Activated CD8-positive, alpha-beta T cell treated with anti-CD3 and anti-CD28 coated beads, Interleukin-2, amount 10 ng/mL, durations not matched to agents 7 days and 5 days (primary cell): ENCODE results near the gene TSPAN33. TPM values are rescaled to one million over a fixed set of nuclear protein-coding genes. Genes with fewer than 3 reads are reported as not detected.

Experiments used
- ATAC-seq: fragments of 150-1000 bp; cut with Tn5 transposase; one replicate; pipeline ENCODE4 v1.10.0; 2021; ENCODE audit warnings: moderate library complexity
- CTCF ChIA-PET: fragments of 350-600 bp; sonication (Branson Sonifier 250); formaldehyde crosslinking; loops from one replicate; lab custom pipeline; 2021; ENCODE audit warnings: antibody characterized with exemption; lab: Charles Lee
- POLR2A ChIA-PET: fragments of 350-600 bp; sonication (Branson Sonifier 250); formaldehyde crosslinking; loops from one replicate; lab custom pipeline; 2021; ENCODE audit warnings: antibody characterized with exemption; lab: Charles Lee
- DNase-seq: peaks from one replicate; pipeline ENCODE4 v3.0.0-alpha.2; 2020
- H3K27ac Mint-ChIP-seq: one replicate; pipeline ENCODE4 v1.8.0; 2021; ENCODE audit warnings: mild to moderate bottlenecking, mixed read lengths
- H3K27me3 Mint-ChIP-seq: one replicate; pipeline ENCODE4 v1.8.0; 2021; ENCODE audit warnings: low read depth, mixed read lengths
- H3K36me3 Mint-ChIP-seq: one replicate; pipeline ENCODE4 v1.8.0; 2021; ENCODE audit warnings: low read depth, mixed read lengths
- H3K4me1 Mint-ChIP-seq: one replicate; pipeline ENCODE4 v1.8.0; 2021; ENCODE audit warnings: low read depth, mixed read lengths
- H3K4me3 Mint-ChIP-seq: one replicate; pipeline ENCODE4 v1.8.0; 2021; ENCODE audit warnings: mild to moderate bottlenecking, mixed read lengths
- H3K9me3 Mint-ChIP-seq: one replicate; pipeline ENCODE4 v1.8.0; 2022; ENCODE audit warnings: mixed read lengths; ENCODE audit not compliant: insufficient read depth
- total RNA-seq, 2 experiments: library from RNA; stranded (reverse); gene quantifications; one replicate each; pipeline ENCODE4 v1.2.3, GENCODE V29; 2021

Gene TSPAN33, protein sequence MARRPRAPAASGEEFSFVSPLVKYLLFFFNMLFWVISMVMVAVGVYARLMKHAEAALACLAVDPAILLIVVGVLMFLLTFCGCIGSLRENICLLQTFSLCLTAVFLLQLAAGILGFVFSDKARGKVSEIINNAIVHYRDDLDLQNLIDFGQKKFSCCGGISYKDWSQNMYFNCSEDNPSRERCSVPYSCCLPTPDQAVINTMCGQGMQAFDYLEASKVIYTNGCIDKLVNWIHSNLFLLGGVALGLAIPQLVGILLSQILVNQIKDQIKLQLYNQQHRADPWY
- total RNA-seq = 1 to 10 TPM; 2.7 to 2.8 TPM

DNA sequence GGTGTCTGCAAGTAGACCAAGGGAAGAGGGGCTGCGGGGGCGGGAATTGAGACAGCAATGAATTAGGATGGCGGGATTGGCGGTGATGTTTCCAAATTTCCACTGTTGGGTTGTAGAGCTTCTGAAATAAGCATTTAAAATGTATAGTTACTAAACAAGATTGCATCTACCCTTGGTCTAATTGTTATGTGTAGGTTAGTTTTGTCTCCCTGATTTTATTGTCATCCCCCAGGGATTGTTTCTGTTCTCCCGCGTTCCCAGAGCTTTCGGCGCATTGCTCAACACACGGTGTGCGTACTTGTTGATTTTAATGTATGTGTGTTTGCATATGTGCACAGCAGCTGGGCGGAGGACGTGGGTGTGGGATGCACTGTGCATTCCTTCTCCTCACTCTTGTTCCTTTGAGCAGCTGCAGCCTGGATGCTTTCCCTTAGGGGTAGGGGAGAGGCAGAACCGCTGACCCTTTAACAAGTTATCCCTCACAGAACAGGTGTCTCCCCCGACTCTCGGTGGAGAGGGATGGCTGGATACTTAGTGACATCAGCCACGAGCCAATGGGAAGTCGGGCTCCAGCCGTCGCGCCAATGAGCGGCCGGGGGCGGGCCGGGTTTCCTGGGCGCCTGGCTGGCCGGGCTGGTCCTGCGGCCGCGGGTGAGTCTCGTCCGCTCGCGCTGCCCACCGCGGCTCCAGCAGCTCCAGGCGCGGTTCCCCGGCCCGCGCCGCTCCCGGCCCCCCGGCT is at the start of gene TSPAN33:
Gene TSPAN33, plus strand, starts transcription at position 613 of the 739 bp plus-strand sequence. CDS start 274 bp downstream, outside the sequence.
- Mint-ChIP-seq H3K27me3 (peaks cover 28% of the 10 kb centered on the region), H3K4me1 (peaks cover 16% of the 10 kb centered on the region), H3K36me3 (no peaks in the 10 kb centered on the region), H3K9me3 (no peaks in the 10 kb centered on the region), H3K4me3 (peak within 1 kb of the TSS; percentile 84), H3K27ac (no peak within 1 kb of the TSS)
- peak; percentile 71 for DNase-seq
- POLR2A ChIA-PET = no interaction called here
- CTCF ChIA-PET = interaction anchor here (0.9 to 1.9 kb wide), 3 partner anchors 19 to 74 kb away, joined by 6 to 23 read pairs (median 10); no protein-coding TSS in a partner anchor
- ATAC-seq = peak; percentile 99

DNA sequence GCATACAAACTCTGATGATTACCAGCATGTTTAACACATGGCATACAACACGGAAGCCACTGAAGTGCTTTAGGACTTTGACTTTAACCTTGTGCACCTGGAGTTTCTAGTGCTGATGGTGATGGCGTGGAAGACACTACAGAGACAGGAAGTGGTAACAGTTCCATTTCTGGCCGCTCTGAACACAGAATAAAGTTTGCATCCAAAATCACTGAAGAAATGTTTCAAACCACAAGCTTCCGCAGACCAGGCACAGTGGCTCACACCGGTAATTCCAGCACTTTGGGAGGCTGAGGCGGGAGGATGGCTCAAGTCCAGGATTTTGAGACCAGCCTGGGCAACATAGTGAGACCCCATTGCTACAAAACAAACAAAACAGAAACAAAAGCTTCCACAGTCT is 49.2 kb upstream of the TSPAN33 start:
- H3K4me3 Mint-ChIP-seq = peak overlapping the region; percentile 37
- H3K9me3 Mint-ChIP-seq = no peaks in the 10 kb centered on the region
- peaks cover 28% of the 10 kb centered on the region for H3K4me1 Mint-ChIP-seq
- CTCF ChIA-PET = interaction anchor here (0.8 to 2.0 kb wide), 8 partner anchors 16 to 487 kb away, joined by 3 to 9 read pairs (median 4); no protein-coding TSS in a partner anchor
- POLR2A ChIA-PET = interaction anchor here (1.0 kb wide), 1 partner anchor 41 kb away, joined by 5 read pairs; the partner anchor contains the start of gene TNPO3
- peaks cover 5% of the 10 kb centered on the region for H3K27me3 Mint-ChIP-seq
- no peaks in the 10 kb centered on the region for H3K36me3 Mint-ChIP-seq
- H3K27ac Mint-ChIP-seq = peak overlapping the region; percentile 79
- DNase-seq (peak; percentile 61), ATAC-seq (peak; percentile 81)

DNA sequence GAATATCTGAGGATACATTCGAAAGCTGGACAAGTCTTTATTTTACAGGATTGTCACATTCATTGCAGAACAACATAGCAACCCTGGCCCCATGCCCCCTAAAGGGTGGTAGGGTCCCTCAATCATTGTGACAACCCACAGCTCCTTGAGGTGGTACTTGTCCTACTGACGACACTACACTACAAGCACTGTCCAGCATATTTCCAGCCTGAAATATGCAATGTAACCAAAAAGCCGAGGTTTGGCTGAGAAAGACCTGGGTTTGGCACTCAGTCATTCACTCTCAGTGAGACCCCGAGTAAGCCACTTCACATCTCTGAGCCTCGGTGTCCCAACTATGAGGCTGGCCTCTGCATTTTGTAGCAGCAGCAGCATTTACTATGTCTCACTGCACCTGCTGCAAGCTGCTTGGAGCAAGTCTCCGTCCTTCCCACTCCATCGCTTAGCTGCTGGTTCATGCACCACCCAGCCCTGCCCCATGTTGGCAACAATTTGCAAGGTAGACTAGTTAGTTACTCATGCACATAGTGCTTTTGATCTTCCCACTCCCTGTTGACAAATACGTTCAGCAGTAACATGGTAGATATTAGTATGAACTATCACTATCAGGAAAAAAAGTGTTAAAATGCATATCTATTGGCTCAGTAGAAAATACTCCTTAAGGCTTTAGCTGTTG is 46.0 kb upstream of the TSPAN33 start:
- H3K4me3 Mint-ChIP-seq = no peak overlapping the region
- H3K4me1 Mint-ChIP-seq = peaks cover 17% of the 10 kb centered on the region
- H3K27ac Mint-ChIP-seq = no peak overlapping the region
- ATAC-seq = no peak
- DNase-seq = no peak
- H3K27me3 Mint-ChIP-seq = peaks cover 3% of the 10 kb centered on the region
- no peaks in the 10 kb centered on the region for H3K9me3 Mint-ChIP-seq
- POLR2A ChIA-PET = no interaction called here
- no peaks in the 10 kb centered on the region for H3K36me3 Mint-ChIP-seq
- CTCF ChIA-PET = interaction anchor here (2.0 kb wide), 1 partner anchor 65 kb away, joined by 12 read pairs; no protein-coding TSS in a partner anchor

DNA sequence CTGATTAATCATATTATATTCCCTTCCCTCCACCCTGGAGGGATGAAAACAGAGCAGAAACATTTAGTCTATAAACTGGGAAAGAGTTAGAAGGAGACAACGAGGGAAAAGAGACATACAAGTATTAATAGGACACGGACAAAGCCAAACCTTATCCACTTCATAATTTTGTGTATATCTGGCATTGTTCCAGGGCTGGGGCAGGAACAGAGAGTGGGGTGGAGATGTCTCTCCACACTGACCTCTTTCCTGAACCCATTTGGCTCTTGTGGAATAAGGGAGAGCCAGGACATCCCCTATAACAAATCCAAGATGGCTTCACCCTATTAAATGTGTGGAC is 43.7 kb upstream of the TSPAN33 start:
- Mint-ChIP-seq H3K4me1 (peaks cover 4% of the 10 kb centered on the region), H3K27me3 (peaks cover 3% of the 10 kb centered on the region), H3K4me3 (no peak overlapping the region), H3K9me3 (no peaks in the 10 kb centered on the region), H3K36me3 (no peaks in the 10 kb centered on the region), H3K27ac (no peak overlapping the region)
- no peak for DNase-seq
- POLR2A ChIA-PET = no interaction called here
- CTCF ChIA-PET = interaction anchor here (2.6 kb wide), 1 partner anchor 9 kb away, joined by 11 read pairs; no protein-coding TSS in a partner anchor
- ATAC-seq = no peak

DNA sequence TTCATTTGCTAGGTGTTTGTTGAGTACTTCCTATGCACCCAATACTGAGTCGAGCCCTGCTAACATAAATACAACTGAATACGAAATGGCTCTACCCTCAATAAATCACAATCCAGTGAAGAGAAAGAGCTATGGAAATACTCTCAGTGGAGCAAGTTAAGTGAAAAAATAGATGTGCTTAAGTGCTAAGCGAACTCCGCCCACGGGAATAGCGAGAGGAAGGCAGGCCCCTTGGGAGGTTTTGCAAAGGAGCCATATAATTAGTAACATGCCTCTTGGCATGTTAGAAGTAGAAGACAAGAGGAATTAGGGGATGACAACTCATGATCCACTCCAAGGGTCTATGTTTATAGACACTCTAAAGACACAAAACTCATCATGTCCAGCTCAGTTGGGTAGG is 42.8 kb upstream of the TSPAN33 start:
- H3K27me3 Mint-ChIP-seq = peaks cover 3% of the 10 kb centered on the region
- DNase-seq (no peak), ATAC-seq (no peak)
- H3K4me1 Mint-ChIP-seq = no peaks in the 10 kb centered on the region
- no peaks in the 10 kb centered on the region for H3K9me3 Mint-ChIP-seq
- no peak overlapping the region for H3K27ac Mint-ChIP-seq
- no peaks in the 10 kb centered on the region for H3K36me3 Mint-ChIP-seq
- POLR2A ChIA-PET = no interaction called here
- H3K4me3 Mint-ChIP-seq = no peak overlapping the region
- CTCF ChIA-PET = interaction anchor here (0.9 to 2.6 kb wide), 3 partner anchors 10 to 218 kb away, joined by 3 to 11 read pairs (median 4); no protein-coding TSS in a partner anchor

DNA sequence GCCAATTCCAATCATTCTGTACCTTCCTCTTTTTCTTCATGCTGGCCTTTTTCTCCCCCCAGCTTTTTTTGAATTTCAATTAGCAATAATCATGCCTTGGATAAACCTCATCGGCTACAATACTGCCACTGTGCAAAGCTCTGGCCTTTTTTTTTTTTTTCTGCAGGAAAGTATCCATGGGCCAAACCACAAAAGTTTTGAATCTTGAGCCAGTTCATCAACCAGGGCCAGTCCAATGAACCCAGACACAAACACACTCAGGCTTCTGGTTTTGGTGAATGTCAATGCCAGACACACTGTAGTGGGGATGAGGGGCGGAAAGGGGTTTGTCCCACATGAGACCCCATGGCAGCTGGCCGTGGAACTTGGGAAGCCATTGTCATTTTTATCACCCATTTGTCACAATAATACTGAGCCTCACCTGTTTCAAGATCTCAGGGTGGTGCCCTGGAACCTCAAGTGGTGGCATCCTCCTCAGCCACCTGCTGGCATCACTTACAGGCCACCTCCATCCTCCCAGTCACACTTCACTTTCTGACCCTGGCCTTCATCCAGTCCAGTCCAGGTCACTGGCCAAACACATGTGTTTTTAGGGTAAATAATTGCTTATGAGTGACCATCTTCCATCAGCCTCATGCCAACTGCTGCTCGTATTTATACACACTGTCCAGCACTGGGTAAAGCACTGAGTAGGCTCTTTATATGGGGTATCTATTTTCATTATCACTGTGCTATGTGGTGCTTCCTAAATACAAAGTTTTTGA is 40.8 kb upstream of the TSPAN33 start:
- H3K4me3 Mint-ChIP-seq = no peak overlapping the region
- POLR2A ChIA-PET = no interaction called here

DNA sequence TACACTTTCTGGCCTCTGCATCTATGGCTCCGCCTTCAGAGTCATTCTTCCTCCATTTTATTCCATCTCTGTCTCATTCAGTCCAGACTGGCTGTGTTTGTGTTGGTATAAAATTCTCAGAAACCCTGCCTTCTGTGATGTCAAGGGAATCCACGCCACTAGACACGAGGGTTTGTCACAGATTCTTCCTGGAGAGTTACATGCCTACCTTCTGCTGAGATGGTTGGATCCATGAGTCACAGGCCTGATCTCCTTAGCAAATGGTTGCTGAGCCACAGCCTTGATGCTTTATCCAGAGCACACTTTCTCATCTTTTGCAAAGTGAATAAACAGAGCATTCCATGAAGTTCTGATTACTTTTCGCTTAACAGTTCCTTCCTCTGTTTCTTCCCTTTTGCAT is 35.9 kb upstream of the TSPAN33 start:
- DNase-seq (no peak), ATAC-seq (no peak)
- POLR2A ChIA-PET = no interaction called here
- Mint-ChIP-seq H3K27ac (no peak overlapping the region), H3K4me1 (no peaks in the 10 kb centered on the region), H3K27me3 (peaks cover 3% of the 10 kb centered on the region), H3K9me3 (no peaks in the 10 kb centered on the region), H3K4me3 (no peak overlapping the region), H3K36me3 (no peaks in the 10 kb centered on the region)
- CTCF ChIA-PET = no interaction called here

More for the DNA sequence above, 40.8 kb upstream of the TSPAN33 start:
- Mint-ChIP-seq H3K9me3 (no peaks in the 10 kb centered on the region), H3K27ac (no peak overlapping the region), H3K4me1 (no peaks in the 10 kb centered on the region), H3K36me3 (no peaks in the 10 kb centered on the region), H3K27me3 (peaks cover 4% of the 10 kb centered on the region)
- ATAC-seq (no peak), DNase-seq (no peak)
- CTCF ChIA-PET = interaction anchor here (1.1 kb wide), 1 partner anchor 12 kb away, joined by 3 read pairs; no protein-coding TSS in a partner anchor

DNA sequence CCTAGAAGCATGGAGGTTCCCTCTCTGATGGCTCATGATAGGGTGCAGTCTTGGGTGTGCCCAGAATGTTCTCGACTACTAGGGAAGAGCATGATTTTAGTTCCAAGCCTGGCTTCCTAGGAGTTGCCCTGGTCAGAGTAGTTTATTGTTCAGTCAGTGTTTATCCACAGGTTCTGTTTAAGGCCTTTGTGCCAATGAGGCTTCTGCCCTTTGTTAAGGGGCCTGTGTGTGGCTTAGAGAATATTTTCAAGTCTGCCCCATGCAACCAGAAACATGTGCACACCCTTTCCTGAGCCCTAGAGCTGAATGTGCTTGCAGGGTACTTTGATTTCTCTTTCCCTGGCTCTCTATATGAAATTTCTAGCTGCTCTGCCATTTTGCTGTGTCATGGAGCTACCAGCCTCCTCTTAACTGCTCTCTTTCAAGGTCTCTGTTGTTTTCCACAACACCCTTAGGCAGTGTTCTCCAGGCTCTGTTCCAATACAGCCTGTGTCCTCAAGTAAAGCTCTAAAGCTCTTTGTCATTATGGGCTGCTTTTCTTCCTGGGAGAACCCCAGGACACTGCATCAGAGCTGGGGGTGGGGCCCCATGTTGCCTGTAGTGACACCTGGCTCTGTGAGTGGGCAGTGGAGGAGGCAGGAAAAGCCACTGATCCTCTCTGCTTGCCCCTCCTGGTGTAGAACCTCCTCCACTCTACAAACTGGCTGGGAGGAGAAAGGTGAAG is 34.1 kb upstream of the TSPAN33 start:
- no peaks in the 10 kb centered on the region for H3K4me1 Mint-ChIP-seq
- peaks cover 6% of the 10 kb centered on the region for H3K27me3 Mint-ChIP-seq
- CTCF ChIA-PET = interaction anchor here (0.9 to 1.5 kb wide), 3 partner anchors 15 to 53 kb away, joined by 3 to 4 read pairs (median 3); no protein-coding TSS in a partner anchor
- H3K9me3 Mint-ChIP-seq = no peaks in the 10 kb centered on the region
- H3K36me3 Mint-ChIP-seq = no peaks in the 10 kb centered on the region
- POLR2A ChIA-PET = no interaction called here
- ATAC-seq (no peak), DNase-seq (no peak)
- H3K27ac Mint-ChIP-seq = no peak overlapping the region
- no peak overlapping the region for H3K4me3 Mint-ChIP-seq

DNA sequence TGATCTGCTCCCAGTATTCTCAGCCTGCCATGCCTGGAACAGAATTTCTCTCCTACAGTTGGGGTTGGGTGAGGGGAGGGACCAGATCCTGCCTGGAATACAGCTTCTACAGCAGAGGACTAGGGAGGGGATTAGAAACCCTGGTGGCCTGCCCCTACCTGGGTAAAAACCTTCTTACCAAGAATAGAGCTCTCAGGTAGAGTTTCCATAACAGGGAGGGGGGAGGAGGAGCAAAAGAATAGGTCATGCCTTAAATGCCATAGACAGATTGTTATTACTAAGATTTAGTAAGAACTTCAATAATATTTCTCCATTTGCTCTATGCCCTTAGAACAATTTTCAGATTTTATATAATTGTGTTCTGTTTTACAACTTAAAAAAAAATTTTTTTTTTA is 33.5 kb upstream of the TSPAN33 start:
- Mint-ChIP-seq H3K4me3 (no peak overlapping the region), H3K4me1 (no peaks in the 10 kb centered on the region), H3K9me3 (no peaks in the 10 kb centered on the region), H3K27ac (no peak overlapping the region), H3K27me3 (peaks cover 8% of the 10 kb centered on the region), H3K36me3 (no peaks in the 10 kb centered on the region)
- ATAC-seq (no peak), DNase-seq (no peak)
- ChIA-PET POLR2A (no interaction called here), CTCF (interaction anchor here (0.9 to 1.5 kb wide), 3 partner anchors 16 to 53 kb away, joined by 3 to 4 read pairs (median 3); no protein-coding TSS in a partner anchor)

DNA sequence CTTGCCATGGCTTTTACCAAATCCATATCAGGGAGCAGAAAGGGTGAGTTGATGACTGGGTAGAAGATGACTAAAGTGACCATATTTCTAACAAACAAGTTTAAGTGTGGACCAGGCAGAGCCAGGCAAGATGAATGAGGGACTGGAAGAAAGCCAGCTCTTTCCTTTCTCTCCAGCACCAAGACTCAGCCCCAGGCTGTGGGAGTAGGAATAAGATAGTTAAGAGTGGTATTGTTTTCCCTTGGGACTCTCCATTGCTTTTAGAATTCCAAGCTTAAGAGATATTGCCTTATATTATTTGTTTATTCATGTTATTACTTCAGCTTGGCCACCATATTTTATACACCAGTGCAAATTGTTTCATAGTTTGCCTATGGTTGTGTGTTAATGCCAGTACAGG is 28.8 kb upstream of the TSPAN33 start:
- peaks cover 9% of the 10 kb centered on the region for H3K9me3 Mint-ChIP-seq
- no peak for ATAC-seq
- H3K27me3 Mint-ChIP-seq = peaks cover 5% of the 10 kb centered on the region
- ChIA-PET POLR2A (no interaction called here), CTCF (interaction anchor here (0.9 to 1.4 kb wide), 2 partner anchors 24 to 48 kb away, joined by 3 to 5 read pairs; no protein-coding TSS in a partner anchor)
- no peak overlapping the region for H3K27ac Mint-ChIP-seq
- H3K4me1 Mint-ChIP-seq = no peaks in the 10 kb centered on the region
- peaks cover 1% of the 10 kb centered on the region for H3K36me3 Mint-ChIP-seq
- H3K4me3 Mint-ChIP-seq = no peak overlapping the region
- no peak for DNase-seq
